GM12874 (cell line): Measurements from ENCODE around the gene SAMD3.

Experiments
- CTCF ChIP-seq: IDR thresholded peaks from 2 replicates; pipeline ENCODE4 v1.5.1; 2011; ENCODE audit warnings: low read depth, mild to moderate bottlenecking, control low read depth, low read length, moderate library complexity; ENCODE audit not compliant: insufficient read depth

The SAMD3 gene

GRCh38 chr6:130204322-130204721 is 18.4 kb downstream of the SAMD3 start:
- no peak for TF ChIP-seq CTCF

- TF ChIP-seq CTCF = no peak
Observed at GRCh38 chr6:130203370-130203769, 19.4 kb downstream of the SAMD3 start.

GRCh38 chr6:130202782-130203181 is 20.0 kb downstream of the SAMD3 start:
- TF ChIP-seq CTCF = no peak

- TF ChIP-seq CTCF = no peak
Observed at GRCh38 chr6:130200020-130200419, 22.7 kb downstream of the SAMD3 start.

GRCh38 chr6:130198483-130199035 is 24.2 kb downstream of the SAMD3 start:
- no peak for TF ChIP-seq CTCF

GRCh38 chr6:130190701-130191690 is 31.8 kb downstream of the SAMD3 start:
- TF ChIP-seq CTCF = no peak

- no peak for TF ChIP-seq CTCF
Observed at GRCh38 chr6:130189531-130190397, 33.0 kb downstream of the SAMD3 start.
